Lower lobe of right lung (tissue), 2 donors: ENCODE results near the gene TREML1. TPM values are rescaled to one million over a fixed set of nuclear protein-coding genes. Genes with fewer than 3 reads are reported as not detected.

Experiments
- ATAC-seq, 2 donors: fragments of 200-7000 bp; cut with Tn5 transposase; one replicate each; pipeline ENCODE4 v1.9.1; 2020 to 2022; ENCODE audit warnings: mild to moderate bottlenecking in 2 of 2, moderate library complexity in 2 of 2
- DNase-seq: peaks from one replicate; pipeline ENCODE4 v3.0.0-alpha.2; 2020
- H3K27ac ChIP-seq: fragments of 200-600 bp; one replicate; pipeline ENCODE4 v1.8.0; 2022
- H3K27me3 ChIP-seq: fragments of 200-600 bp; one replicate; pipeline ENCODE4 v1.8.0; 2022; ENCODE audit warnings: low read depth
- H3K36me3 ChIP-seq: fragments of 200-600 bp; one replicate; pipeline ENCODE4 v1.8.0; 2022; ENCODE audit warnings: mild to moderate bottlenecking
- H3K4me1 ChIP-seq: fragments of 200-600 bp; one replicate; pipeline ENCODE4 v1.8.0; 2022
- H3K4me3 ChIP-seq: fragments of 200-600 bp; one replicate; pipeline ENCODE4 v1.8.0; 2022; ENCODE audit warnings: mild to moderate bottlenecking
- H3K9me3 ChIP-seq: fragments of 200-600 bp; one replicate; pipeline ENCODE4 v1.8.0; 2022
- intact Hi-C: fragments of 100-400 bp; cut with DNase I; formaldehyde crosslinking; loops from one replicate; pipeline ENCODE4 v1.11.0; 2022
- total RNA-seq: library from RNA; stranded (reverse); fragmentation: NEBNext Ultra II Directional; extraction: Animal tissue kit (Norgen Biotek cat#: 25700); gene quantifications from one replicate; pipeline ENCODE4 v1.2.1, GENCODE V29; 2021
- TF ChIP-seq, protein P1 (sequence below): fragments of 200-600 bp; IDR thresholded peaks from one replicate; pipeline ENCODE4 v1.8.0; 2022; ENCODE audit warnings: antibody characterized with exemption, mild to moderate bottlenecking
- donor health status: DM: no; HTN: yes; CAD: no; lungs with severe emphysema.

The TREML1 gene
- total RNA-seq, 1 donor from 2014 or later = 2.0 TPM

DNA sequence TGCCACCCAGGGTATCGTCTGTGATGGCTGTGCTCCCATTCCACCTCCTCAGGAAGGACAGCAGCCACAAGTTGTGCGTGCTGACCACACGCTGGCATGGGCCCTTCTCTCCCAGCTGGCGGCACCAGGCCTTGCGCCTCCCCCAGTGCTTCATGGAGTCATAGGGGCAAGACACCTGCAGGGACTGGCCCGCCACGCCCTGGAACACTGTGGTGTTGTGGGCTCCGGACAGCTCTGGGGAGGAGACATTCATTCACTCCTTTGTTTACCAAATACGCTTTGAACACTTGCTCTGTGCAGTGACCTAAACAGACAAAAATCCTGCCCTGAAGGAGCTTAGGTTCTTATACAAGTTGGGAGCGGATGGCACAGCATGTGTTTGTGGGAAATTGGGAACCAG lies 7.2 kb upstream of the TREML1 start:
- Histone ChIP-seq H3K4me1 (peaks cover 17% of the 10 kb centered on the region), H3K36me3 (no peaks in the 10 kb centered on the region), H3K27ac (no peak overlapping the region), H3K4me3 (peak overlapping the region; percentile 19), H3K27me3 (peaks cover under 1% of the 10 kb centered on the region), H3K9me3 (no peaks in the 10 kb centered on the region)
- intact Hi-C loops = no loop called here
- TF ChIP-seq, protein P1, sequence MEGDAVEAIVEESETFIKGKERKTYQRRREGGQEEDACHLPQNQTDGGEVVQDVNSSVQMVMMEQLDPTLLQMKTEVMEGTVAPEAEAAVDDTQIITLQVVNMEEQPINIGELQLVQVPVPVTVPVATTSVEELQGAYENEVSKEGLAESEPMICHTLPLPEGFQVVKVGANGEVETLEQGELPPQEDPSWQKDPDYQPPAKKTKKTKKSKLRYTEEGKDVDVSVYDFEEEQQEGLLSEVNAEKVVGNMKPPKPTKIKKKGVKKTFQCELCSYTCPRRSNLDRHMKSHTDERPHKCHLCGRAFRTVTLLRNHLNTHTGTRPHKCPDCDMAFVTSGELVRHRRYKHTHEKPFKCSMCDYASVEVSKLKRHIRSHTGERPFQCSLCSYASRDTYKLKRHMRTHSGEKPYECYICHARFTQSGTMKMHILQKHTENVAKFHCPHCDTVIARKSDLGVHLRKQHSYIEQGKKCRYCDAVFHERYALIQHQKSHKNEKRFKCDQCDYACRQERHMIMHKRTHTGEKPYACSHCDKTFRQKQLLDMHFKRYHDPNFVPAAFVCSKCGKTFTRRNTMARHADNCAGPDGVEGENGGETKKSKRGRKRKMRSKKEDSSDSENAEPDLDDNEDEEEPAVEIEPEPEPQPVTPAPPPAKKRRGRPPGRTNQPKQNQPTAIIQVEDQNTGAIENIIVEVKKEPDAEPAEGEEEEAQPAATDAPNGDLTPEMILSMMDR = no peak
- DNase-seq (no peak), ATAC-seq (no peak)

DNA sequence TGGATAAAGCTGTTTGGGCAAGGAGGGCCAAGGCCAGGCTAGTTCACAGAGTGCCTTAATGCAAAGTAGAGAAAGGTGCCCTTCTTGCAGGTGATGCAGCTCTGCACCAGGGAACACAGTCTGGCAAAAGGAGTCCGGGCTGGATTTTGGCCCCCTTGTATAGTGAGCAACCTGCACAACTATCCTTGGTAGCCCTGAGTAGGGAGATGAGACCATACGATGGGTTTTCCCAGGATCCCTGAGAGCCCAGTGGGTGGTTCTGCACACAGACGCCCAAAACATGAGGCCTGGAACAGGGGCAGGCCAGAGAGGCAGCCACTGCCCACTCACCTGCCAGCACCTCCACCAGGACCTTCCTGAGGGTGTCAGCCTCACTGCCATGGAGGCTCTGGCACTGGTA lies 6.8 kb upstream of the TREML1 start:
- Histone ChIP-seq H3K36me3 (no peaks in the 10 kb centered on the region), H3K27me3 (no peaks in the 10 kb centered on the region), H3K9me3 (no peaks in the 10 kb centered on the region), H3K27ac (no peak overlapping the region), H3K4me3 (no peak overlapping the region), H3K4me1 (peaks cover 17% of the 10 kb centered on the region)
- TF ChIP-seq, protein P1 = no peak
- ATAC-seq = no peak
- no peak for DNase-seq
- intact Hi-C loops = no loop called here

DNA sequence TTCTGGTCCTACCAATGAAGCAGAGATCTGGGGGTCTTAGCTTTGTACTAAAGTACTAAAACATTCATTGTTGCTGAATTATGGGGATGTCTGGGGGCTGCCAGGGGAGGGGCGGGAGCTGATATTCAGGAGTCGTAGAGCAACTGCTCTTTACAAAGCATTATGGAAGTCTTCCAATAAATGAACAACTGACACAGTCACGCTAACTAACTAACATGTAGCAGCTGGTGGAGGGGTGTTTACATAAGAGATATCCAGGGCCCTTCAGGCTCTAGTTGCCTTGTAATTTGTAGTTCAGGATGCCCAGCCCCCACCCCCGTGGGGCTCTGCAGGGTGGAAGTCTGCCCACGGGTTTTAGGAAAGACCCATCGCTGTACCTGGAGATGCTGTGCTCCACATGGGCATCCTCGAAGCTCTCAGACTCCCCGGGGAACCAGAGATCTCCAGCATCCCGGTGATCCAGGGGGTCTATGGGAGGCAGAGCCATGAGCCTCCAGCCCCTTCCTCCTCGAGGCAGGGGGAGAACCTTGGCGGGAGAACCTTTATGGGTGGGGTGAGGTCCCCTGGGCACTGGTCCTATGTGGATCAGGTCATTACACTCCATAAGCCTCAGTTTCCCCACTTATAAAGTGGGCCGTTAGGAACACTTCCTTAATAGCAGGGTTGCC lies 5.4 kb upstream of the TREML1 start:
- ATAC-seq (no peak), DNase-seq (no peak)
- H3K4me3 ChIP-seq = no peak overlapping the region
- no peak overlapping the region for H3K27ac ChIP-seq
- no peaks in the 10 kb centered on the region for H3K27me3 ChIP-seq
- intact Hi-C loops = no loop called here
- no peaks in the 10 kb centered on the region for H3K36me3 ChIP-seq
- TF ChIP-seq, protein P1 = no peak
- no peaks in the 10 kb centered on the region for H3K9me3 ChIP-seq
- H3K4me1 ChIP-seq = peaks cover 17% of the 10 kb centered on the region

GRCh38 chr6:41157323-41157722 lies 3.2 kb upstream of the TREML1 start:
- TF ChIP-seq, protein P1 = no peak
- peak; percentile 41 to 74 for ATAC-seq
- Histone ChIP-seq H3K9me3 (no peaks in the 10 kb centered on the region), H3K27ac (no peak overlapping the region), H3K36me3 (no peaks in the 10 kb centered on the region), H3K27me3 (peaks cover 4% of the 10 kb centered on the region), H3K4me1 (peaks cover 17% of the 10 kb centered on the region), H3K4me3 (no peak overlapping the region)
- intact Hi-C loops = no loop called here
- peak; percentile 62 for DNase-seq

- H3K4me1 ChIP-seq = peaks cover 17% of the 10 kb centered on the region
- no peak overlapping the region for H3K4me3 ChIP-seq
- ATAC-seq (no peak), DNase-seq (no peak)
- H3K36me3 ChIP-seq = no peaks in the 10 kb centered on the region
- intact Hi-C loops = no loop called here
- H3K9me3 ChIP-seq = no peaks in the 10 kb centered on the region
- TF ChIP-seq, protein P1 = no peak
- no peak overlapping the region for H3K27ac ChIP-seq
- peaks cover 4% of the 10 kb centered on the region for H3K27me3 ChIP-seq
Observed at GRCh38 chr6:41156771-41157170, 2.6 kb upstream of the TREML1 start.
